ENCODE results near the gene NEDD4. TPM values are rescaled to one million over a fixed set of nuclear protein-coding genes. Genes with fewer than 3 reads are reported as not detected.
"Not testable (repeated sequence)": the region's sequence is repeated elsewhere in the genome, so short reads cannot be mapped to it uniquely, and the experiment has no call there.

The NEDD4 gene
- total RNA-seq, 2 donors from 2014 or later = 14.8 to 15.0 TPM

DNA sequence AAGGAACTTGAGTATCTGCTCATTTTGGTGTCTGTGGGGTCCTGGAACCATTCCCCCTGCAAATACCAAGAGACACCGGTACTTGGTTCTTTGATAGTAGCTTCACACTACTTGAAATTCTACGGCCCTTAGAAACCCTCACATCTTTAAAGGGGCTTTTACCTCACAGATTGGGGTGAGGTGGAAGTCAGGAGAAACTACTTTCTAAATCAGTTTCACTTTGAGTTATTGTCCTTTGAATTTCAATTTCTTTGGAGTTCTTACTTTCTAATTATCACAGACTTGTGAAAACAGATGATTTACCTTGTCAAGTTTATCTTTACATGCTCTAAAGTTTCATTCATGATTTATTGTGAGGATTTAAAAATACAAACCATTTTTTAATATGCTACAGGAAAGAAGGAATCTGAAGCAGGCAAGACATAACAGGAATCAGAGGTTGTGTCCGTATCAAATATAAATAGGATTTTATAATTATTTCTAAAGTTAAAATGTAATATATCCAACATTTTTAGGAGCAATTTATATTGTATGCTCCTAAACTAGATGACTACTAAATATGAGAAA, 98.9 kb downstream of the NEDD4 start:
- peaks cover 0 to 5% of the 10 kb centered on the region in 2 donors for H3K36me3 Mint-ChIP-seq
- DNase-seq (ENCODE audit: low spot score in 2 of 2) (no peak), ATAC-seq (no peak)
- H3K9me3 Mint-ChIP-seq = no peaks in the 10 kb centered on the region
- H3K27ac Mint-ChIP-seq = no peak overlapping the region

DNA sequence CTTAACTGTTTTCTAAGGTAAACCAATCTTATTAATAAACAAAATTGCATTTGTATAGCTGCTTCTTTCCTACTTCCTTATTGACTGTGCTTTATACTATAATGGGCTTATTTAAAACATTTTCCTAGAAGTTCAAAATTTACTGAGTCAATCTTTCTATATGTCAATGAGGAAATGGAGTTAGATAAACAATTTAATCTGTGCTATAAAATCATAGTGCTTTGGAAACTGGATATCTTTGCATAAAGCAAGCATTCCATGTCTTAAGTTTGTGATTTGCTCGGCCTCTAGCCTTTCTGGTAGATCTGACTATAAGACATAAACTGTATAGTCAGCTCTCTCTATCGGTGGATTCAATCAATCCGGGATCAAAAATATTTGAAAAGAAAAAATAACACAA, 99.6 kb downstream of the NEDD4 start:
- Mint-ChIP-seq H3K27ac (no peak overlapping the region), H3K36me3 (peaks cover 0 to 5% of the 10 kb centered on the region in 2 donors), H3K9me3 (peaks cover 0 to 4% of the 10 kb centered on the region in 2 donors)
- no peak for DNase-seq (ENCODE audit: low spot score in 2 of 2)
- ATAC-seq = no peak

DNA sequence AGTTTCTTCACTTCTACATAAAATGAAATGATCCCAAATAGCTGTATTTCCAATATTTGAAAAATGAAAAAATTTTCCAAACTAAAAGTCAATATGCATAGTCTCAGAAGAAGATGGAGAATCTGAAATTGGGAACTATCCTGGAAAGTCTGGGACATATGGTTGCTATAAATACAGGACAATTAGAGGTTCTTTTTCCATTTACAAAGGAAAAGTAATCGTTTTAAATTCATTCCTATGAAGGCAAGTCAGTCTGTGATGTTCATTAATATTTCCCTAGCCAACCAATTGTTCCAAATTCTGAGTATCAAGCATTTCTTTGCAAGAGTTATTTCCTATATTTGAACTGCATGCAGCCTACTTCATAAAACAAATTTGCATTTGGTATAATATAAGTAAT, 102.2 kb downstream of the NEDD4 start:
- Mint-ChIP-seq H3K9me3 (peaks cover 4% of the 10 kb centered on the region in 2 donors), H3K27ac (no peak overlapping the region), H3K36me3 (peaks cover 5% of the 10 kb centered on the region in 2 donors)
- no peak for ATAC-seq
- no peak for DNase-seq (ENCODE audit: low spot score in 2 of 2)

DNA sequence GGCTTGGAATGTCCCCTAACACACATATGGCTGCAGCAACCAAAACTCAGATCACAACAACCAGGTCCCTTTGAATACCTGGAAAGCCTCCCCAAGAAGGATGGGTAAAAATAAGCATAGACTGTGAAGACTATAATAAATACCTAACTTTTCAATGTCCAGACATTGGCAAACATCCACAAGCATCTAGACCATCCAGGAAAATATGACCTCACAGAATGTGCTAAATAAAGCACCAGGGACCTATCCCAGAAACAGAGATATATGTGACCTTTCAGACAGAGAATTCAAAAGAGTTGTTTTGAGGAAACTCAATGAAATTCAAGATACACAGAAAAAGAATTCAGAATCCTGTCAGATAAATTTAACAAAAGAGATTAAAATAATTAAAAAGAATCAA, 109.2 kb downstream of the NEDD4 start:
- peaks cover 0 to 5% of the 10 kb centered on the region in 2 donors for H3K36me3 Mint-ChIP-seq
- no peak for ATAC-seq
- peaks cover 2 to 4% of the 10 kb centered on the region in 2 donors for H3K9me3 Mint-ChIP-seq
- no peak for DNase-seq (ENCODE audit: low spot score in 2 of 2)
- no peak overlapping the region for H3K27ac Mint-ChIP-seq

DNA sequence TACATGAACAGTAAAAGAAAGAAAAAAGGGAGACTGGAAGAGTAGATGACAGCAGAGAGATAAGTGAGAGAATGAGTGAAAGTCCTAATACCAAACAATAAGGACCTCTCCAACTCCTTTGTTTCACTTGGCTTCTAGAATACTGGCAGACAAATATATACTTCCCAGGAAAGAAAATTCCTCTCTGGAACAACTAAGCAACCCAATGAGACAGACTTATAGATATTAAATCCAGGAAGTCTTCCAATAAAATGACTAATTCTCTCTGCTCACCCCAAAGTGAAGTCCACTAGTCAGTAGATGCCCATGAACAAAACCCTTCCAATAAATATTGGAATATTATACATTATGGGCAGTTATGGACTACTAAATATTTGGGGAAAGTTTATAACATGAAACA, 114.2 kb downstream of the NEDD4 start:
- ATAC-seq (no peak), DNase-seq (ENCODE audit: low spot score in 2 of 2) (no peak)
- Mint-ChIP-seq H3K36me3 (no peaks in the 10 kb centered on the region), H3K9me3 (no peaks in the 10 kb centered on the region), H3K27ac (no peak overlapping the region)

DNA sequence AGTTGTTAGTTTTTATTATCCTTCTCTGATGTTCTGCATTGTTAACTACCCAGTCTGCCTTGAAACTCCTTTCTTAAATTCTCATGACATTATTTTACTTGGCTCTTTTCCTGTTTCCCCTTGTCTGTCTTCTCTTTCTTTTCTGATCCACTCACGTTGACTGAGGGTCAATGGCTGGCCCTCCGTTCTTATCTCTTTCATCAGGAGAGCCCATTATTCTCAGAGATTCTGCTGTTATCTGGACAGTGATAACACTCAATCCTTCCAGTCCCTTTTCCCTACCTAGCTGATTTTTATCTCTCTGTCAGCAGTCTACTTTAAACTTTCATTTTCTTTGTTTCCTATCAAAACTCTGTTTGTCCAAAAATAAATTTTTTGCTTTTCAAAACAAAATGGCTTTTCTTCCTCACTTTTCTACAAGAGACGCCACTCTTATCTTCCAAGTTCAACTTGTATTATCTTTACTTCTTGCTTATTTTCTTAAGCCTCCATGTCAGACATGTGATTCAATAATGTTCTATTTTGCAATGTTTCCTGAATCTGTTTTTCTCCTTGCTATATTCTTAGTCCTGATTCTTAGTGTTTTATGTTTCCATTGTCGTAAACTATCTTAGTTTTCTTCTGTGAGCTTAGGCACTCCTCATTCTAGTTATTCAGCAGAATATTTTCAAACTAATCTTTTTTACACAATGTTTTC, 120.2 kb downstream of the NEDD4 start:
- no peak for ATAC-seq
- DNase-seq (ENCODE audit: low spot score in 2 of 2) = no peak
- Mint-ChIP-seq H3K9me3 (no peaks in the 10 kb centered on the region), H3K27ac (no peak overlapping the region), H3K36me3 (no peaks in the 10 kb centered on the region)

DNA sequence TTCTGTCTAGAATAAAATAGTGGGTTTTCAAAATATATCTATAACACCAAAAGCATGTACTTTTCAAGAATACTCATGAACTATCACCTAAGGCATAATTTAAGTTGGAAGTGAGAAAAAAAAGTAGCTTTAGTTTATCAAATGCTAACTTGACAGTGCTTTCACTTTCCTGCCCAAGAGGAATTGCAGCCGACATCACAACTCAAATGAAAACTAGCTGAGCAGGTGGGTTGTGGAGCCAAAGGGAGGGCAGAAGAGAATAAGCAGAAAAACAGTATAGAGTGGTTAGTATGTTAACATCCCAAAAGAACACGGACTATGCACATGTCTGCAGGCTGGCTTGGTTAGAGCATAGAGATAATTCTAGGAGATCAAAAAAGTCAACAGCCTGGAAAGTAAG, 120.9 kb downstream of the NEDD4 start:
- ATAC-seq (no peak), DNase-seq (ENCODE audit: low spot score in 2 of 2) (no peak)
- Mint-ChIP-seq H3K36me3 (no peaks in the 10 kb centered on the region), H3K9me3 (no peaks in the 10 kb centered on the region), H3K27ac (no peak overlapping the region)

DNA sequence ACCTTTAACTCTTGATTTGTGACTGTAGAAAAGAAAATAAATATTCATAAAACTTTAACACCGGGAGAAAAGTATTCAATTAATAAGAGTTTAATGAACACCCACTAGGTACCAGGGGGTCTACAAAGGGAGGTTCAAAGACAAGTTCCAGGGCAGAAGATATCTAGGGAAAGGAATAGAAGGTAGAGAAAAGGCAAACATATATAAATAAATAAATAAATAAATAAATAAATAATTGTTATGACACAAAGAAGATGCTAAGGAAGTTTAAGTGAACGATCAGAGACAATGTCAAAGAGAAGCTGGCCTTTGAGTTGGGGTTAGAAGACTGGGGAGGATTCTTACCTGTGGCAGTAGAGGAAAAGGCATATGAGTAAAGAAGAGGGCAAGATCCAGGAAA, 123.8 kb downstream of the NEDD4 start:
- no peaks in the 10 kb centered on the region for H3K36me3 Mint-ChIP-seq
- H3K27ac Mint-ChIP-seq = no peak overlapping the region
- no peaks in the 10 kb centered on the region for H3K9me3 Mint-ChIP-seq
- ATAC-seq (no peak), DNase-seq (ENCODE audit: low spot score in 2 of 2) (no peak)

DNA sequence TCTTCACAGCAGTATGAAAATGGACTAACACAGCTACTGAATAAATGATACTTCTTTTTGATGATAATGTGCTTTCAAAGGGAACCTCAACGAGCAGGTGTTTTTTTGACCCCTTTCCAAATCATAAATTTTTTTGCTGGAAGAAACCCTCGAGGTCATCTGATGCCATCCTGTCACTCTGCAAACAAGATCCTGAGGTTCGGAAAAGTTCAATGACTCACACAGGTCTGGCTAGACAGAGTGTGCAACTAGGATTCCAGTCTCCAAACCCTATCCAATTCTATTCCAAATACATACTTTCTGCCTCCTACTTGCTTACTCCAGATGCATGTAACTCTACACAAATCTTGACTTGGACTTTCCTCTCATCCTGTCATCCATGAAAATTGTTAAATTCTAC, 124.7 kb downstream of the NEDD4 start:
- H3K36me3 Mint-ChIP-seq = no peaks in the 10 kb centered on the region
- no peak overlapping the region for H3K27ac Mint-ChIP-seq
- DNase-seq (ENCODE audit: low spot score in 2 of 2) (no peak), ATAC-seq (no peak)
- no peaks in the 10 kb centered on the region for H3K9me3 Mint-ChIP-seq

DNA sequence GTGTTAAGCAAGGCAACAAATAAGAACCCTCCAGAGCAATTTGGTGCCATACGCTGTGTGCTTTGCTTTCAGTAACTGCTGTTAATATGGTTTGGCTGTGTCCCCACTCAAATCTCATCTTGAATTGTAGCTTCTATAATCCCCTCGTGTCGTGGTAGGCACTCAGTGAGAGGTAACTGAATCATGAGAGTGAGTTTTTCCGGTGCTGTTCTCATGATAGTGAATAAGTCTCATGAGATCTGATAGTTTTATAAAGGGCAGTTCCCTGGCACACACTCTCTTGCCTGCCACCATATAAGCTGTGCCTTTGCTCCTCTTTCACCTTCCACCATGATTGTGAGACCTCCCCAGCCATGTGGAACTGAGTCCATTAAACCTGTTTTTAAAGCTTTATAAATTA, 125.1 kb downstream of the NEDD4 start:
- H3K9me3 Mint-ChIP-seq; H3K36me3 Mint-ChIP-seq; DNase-seq (ENCODE audit: low spot score in 2 of 2); ATAC-seq; H3K27ac Mint-ChIP-seq: not testable (repeated sequence)

DNA sequence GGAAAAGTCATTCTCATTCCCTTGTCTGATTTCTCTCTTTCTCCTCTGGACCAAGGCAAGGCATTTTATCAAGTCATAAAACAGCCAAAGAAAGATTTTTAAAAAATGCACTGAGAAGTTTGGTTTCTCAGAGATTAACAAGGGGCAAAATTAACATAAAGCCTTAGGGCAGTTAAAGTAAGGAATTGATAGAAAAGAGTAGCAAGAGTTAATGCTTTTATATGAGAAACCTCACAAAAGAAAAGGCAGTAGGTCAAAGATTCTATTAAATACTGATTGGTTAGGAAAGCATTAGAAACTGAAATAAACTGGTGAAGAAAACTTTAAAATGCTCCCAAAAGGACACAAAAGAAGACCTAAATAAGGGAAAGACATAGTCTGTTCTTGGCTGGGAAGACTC, 129.5 kb downstream of the NEDD4 start:
- DNase-seq (ENCODE audit: low spot score in 2 of 2) (no peak), ATAC-seq (no peak)
- Mint-ChIP-seq H3K36me3 (peaks cover 0 to 1% of the 10 kb centered on the region in 2 donors), H3K9me3 (no peaks in the 10 kb centered on the region), H3K27ac (no peak overlapping the region)

DNA sequence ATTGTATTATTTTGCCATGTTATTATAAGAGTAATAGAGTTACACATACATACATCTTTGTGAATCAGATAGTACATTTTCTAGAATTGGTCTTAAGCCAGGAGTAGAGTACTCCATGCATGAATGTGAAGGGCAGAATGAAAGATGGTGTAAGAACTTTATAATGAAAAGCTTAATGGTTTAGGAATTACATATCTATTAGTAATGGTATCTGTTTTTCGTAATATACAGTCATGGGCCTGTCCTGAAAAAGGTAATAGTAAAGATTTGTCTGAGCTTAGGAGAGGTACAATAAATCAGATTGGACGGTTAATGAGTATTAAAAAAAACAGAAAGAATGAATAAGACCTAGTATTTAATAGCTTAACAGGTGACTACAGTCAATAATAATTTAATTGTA, 132.3 kb downstream of the NEDD4 start:
- peaks cover 7 to 9% of the 10 kb centered on the region in 2 donors for H3K36me3 Mint-ChIP-seq
- H3K9me3 Mint-ChIP-seq = no peaks in the 10 kb centered on the region
- no peak overlapping the region for H3K27ac Mint-ChIP-seq
- DNase-seq (ENCODE audit: low spot score in 2 of 2) (no peak), ATAC-seq (no peak)

DNA sequence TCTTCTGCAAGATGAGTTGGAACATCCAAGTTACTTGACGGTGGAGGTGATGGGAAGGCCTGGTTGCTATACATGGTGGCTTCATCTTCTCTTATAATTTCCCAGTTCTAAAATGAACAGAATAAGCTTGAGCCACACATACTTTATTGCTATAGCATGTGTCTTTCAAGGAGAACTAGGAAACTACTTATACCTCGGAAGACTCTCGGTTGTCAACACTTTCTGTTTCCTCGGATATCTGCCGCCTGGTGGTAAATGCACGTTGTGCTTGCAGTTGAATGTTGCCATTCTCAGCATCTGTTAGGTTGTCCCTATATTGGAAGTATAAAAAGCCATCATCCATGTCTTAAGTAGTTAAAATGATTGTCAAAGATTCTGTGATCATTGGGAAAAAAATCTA, 132.9 kb downstream of the NEDD4 start:
- ATAC-seq = no peak
- DNase-seq (ENCODE audit: low spot score in 2 of 2) = no peak
- H3K9me3 Mint-ChIP-seq = no peaks in the 10 kb centered on the region
- H3K27ac Mint-ChIP-seq = no peak overlapping the region
- H3K36me3 Mint-ChIP-seq = peaks cover 7 to 9% of the 10 kb centered on the region in 2 donors

DNA sequence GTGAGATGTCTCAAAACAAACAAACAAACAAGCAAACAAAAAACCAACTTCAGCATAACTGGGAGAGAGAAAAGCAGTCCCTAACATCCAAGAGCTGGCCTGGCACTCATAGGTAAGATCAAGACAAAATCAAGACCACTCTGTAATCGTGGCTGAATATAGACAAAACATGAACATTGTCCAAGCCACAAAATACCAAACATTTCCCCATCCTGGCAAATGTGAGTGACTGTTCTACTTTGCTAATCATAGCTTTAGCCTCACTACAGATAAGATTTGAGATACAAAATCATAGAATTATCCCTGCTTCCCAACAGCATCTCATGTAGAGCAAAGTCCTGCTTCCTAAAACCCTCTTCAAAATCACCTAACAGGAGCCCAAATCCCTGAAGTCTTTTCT, 133.7 kb downstream of the NEDD4 start:
- Mint-ChIP-seq H3K9me3 (no peaks in the 10 kb centered on the region), H3K27ac (no peak overlapping the region), H3K36me3 (peaks cover 7 to 9% of the 10 kb centered on the region in 2 donors)
- ATAC-seq (no peak), DNase-seq (ENCODE audit: low spot score in 2 of 2) (no peak)

DNA sequence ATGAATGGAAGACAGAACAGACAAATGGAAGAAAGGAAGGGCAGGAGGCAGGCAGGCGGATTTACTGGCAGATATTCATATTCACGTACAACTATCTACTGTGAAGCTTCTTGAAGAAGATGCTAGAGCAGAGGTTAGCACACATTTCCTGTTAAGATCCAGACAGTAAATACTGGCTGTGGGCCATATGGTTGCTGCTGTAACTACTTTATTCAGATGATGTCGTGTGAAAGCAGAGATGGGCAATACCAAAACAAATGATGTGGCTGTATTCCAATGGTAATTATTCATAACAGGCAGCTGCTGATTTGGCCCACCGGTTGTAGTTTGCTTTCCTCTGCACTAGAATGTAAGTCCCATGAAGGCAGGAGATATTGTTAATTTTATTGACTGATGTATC, 134.8 kb downstream of the NEDD4 start:
- Mint-ChIP-seq H3K36me3 (peaks cover 7 to 9% of the 10 kb centered on the region in 2 donors), H3K9me3 (no peaks in the 10 kb centered on the region), H3K27ac (no peak overlapping the region)
- DNase-seq (ENCODE audit: low spot score in 2 of 2) = no peak
- no peak for ATAC-seq

DNA sequence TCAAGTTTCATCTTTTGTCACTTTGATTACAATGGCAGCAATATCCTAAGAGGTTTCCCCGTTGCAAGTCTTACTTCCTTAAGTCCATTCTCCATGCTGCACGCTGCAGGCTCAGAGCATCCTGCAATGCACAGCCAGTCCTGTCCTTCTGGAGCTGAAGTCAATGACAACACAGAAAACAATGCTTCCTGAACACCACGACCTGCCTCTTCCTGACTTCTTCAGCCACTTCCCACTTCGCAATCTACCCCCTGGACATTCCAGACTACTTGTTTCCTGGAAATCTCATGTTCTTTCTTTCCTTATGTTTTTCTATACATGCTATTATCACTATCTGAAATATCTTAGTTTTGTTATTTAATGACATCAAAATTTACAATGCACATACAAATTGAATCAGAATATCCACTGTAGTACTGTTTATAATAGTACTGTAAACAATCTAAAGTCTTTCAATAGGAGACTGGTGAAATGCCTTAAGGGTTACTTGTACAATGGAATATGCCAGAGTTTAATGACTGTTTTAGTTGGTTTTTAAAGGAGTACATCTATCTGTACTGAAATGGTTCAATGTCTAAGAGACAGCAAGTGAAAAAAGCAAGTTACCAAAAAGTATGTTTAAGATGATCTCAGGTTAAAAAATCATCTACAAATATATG, 136.8 kb downstream of the NEDD4 start:
- H3K36me3 Mint-ChIP-seq = peaks cover 7 to 9% of the 10 kb centered on the region in 2 donors
- ATAC-seq (no peak), DNase-seq (ENCODE audit: low spot score in 2 of 2) (no peak)
- no peaks in the 10 kb centered on the region for H3K9me3 Mint-ChIP-seq
- no peak overlapping the region for H3K27ac Mint-ChIP-seq

DNA sequence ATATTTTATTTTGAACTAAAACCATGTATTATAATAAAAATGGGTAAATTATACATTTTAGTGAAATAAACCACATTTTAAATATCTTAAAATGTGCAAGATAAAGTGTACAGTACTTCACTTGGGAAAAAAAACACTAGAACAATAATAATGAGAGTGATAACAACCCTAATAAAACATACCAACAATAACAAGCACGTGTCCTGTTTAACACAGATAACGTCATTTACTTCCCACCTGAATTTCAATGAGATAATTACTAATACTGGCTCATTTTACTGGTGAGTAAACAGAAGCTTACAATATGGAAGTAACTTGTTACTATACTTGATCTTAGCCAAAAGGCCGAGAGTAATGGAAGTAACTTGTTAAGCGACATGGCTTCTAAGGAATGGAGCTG, 140.3 kb downstream of the NEDD4 start:
- no peak for DNase-seq (ENCODE audit: low spot score in 2 of 2)
- ATAC-seq = no peak
- Mint-ChIP-seq H3K9me3 (no peaks in the 10 kb centered on the region), H3K36me3 (peaks cover 0 to under 1% of the 10 kb centered on the region in 2 donors), H3K27ac (no peak overlapping the region)

All from activated naive CD4-positive, alpha-beta T cell treated with anti-CD3 and anti-CD28 coated beads, Interleukin-2, amount 50 U/mL, for 72 hours (primary cell).